Inflammatory macrophage treated with lipopolysaccharide for 4 hours (primary cell): ENCODE results near the gene GAB1.

Experiments
- DNase-seq: peaks from one replicate; pipeline ENCODE4 v3.0.0-alpha.2; 2020

The GAB1 gene

DNA sequence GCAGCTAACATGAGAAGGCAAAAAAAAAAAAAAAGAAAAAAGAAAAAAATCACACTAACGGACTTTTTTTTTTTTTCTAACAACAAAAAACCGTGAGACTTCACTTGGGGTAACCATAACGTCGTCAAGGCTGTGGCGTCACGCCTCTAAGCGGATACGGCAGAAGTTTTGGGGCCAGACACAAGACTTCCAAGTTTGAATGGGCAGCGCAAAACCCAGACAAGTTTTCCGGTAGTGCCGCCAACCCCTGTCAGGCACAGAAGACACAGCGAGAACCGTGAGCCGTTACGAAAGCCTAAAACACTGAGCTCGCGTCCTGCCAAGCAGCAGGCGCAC, 176.3 kb downstream of the GAB1 start:
- no peak for DNase-seq

DNA sequence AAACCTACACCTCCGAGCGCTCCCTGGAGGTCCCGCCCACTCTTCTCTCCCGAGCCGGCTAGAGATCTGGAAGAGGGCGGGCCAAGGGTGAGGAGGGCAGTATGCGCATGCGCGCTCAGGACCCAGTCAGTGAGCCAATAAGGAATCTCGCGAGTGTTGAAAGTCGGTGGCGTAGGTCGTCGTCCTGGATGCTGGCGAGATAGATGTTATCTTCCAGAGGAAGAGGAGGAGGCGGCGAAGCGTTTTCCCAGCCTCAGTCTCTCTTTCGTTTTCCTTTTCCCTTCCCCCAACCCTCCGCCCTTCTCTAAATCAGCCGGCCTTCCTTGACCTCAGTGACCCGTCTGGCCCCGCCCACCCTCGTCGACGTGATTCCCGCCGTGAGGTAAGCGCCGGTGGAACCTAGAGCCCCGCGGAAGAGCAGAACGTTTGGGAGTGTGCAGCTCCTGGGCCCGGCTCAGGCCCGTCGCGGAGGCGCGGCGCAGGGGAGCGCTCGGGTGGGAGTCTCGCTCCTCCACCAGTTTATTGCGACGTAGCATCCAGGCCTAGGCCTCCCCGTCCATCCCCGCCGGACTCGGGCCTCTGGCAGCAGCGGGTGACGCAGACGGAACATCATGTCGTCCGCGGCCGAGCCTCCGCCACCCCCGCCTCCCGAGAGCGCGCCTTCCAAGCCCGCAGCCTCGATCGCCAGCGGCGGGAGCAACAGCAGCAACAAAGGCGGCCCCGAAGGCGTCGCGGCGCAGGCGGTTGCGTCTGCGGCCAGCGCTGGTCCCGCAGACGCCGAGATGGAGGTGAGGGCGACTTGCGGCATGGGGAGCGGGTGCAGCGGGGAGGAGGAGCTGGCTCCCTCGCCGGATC, 176.9 kb downstream of the GAB1 start, which contains the start of gene SMARCA5:
TSS of gene SMARCA5 (plus strand) at position 389 of the 855 bp plus-strand sequence. CDS start at position 612, 223 bp downstream.
- DNase-seq = peak; percentile 100

DNA sequence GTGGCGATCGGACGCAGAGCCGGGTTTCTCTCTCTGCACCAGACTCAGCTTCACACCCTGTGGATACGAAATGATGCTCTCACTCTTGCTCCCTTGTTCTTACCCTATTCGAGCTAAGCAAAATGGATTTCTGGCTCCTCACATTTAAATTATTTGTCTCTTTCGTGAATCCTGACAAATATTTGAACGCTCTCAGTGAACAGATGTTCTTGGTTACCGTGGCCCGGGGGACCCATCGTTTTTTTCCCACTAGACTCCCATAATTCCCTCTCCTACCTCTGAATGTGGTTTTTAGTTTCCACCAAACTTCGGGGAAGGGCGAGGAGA, 177.5 kb downstream of the GAB1 start:
- DNase-seq = no peak

DNA sequence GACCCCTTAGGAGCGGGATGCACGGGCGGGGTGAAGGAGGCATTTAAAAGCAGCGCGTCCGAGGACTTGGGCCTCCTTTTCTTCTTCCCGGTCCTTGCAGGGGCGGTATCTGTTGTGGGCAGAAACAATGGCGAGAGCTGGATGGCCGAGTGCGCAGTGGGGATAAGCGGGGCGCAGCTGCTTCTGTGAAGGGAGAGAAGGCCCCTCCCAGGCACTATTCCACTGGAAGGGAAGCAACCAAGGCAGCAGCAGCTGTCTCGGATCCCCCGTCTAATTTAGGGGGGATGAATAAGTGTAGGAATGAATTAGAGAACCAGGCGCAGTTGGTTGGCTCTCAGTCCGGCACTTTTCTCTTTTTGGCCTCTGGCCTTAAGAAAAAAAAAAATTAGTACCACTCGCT, 177.8 kb downstream of the GAB1 start:
- DNase-seq = peak; percentile 49

DNA sequence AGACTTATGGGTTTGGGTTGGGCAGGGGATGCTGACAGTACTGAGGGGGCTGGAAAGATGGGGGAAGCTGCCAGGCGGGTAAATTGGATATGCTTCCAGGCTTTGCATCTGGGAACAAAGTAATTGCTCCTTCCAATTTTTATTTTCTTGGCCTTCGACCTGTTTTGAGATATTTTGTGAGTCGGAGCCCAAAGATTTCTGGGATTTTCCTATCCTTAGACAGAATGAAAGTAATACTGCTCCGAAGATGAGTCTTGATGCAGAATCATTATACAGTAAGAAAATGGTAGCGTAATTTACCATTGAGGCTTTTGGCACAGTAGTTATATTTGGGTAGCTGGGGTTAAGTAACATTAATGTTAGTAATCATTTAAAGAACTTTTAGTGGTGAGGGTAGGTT, 178.2 kb downstream of the GAB1 start:
- peak; percentile 31 for DNase-seq

DNA sequence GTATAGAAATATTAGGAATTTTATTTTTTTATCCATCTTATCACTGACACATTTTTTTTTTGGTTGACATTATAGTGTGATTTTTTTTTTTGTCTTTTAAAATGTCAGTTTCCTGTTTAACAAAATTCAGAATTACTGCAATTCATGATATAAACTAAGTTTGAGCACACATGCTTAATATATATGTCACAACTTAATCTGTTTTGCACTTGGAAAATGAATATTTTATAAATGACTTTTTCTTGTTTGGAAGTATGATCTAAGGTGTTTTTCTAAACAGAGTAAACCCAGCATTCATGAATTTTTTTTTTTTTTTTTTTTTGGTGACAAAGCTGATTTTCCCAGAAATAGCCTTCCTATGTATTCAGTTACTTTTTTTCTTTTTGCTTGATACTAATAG, 179.2 kb downstream of the GAB1 start:
- DNase-seq = no peak

DNA sequence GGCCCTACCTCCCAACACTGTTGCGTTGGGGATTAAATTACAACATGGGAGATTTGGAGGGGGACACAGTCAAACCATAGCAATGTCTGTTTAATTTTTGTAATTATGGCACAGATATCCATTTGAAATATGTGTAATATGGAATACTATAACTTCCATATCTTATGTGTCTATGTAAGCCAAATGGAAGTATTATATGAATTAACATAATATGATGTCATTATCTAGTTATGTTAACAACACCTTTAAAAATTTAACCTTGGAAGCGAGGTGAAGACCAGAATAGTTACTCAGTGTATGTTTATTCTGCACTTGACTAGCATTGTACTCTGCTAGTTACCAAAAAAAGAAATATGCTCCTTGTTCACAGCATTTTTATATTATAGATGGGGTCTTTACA, 181.1 kb downstream of the GAB1 start:
- DNase-seq = no peak
